HG03097 (cell line): ENCODE data around the gene ELAVL2.

Experiments used
- ATAC-seq: cut with Tn5 transposase; IDR thresholded peaks from one replicate; pipeline ENCODE4 v1.9.1; 2021; ENCODE audit not compliant: unreplicated experiment, low FRiP score

The ELAVL2 gene

DNA sequence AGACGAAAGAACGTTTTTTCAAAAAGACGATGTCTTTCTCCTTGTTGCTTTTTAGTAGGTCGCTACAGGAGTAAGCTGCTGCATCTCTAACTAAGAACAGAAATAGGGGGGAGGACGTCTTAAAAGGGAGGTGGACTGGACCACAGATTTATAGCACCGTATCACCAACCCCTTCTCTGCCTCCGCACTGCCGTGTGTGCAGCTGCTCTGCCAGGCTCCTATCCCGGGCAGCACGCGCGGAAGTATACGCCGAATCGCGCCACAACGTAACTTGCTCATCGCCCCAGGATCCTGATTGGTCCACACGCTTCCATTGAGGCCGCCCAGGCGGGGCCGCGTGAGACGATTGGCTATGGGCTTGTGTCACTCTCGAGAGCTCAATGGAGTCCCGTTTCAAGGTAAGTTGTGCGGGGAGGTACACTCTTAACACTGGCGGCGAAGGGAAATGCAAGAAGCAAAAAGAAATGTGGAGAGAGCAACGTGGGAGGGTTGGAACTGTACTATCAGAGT, at the start of gene ELAVL2:
ELAVL2 (minus strand) TSS at position 121 of the 510 bp plus-strand sequence. CDS start 64,006 bp downstream, outside the sequence.
- peak; percentile 61 for ATAC-seq

GRCh38 chr9:23858234-23858633, 32.2 kb upstream of the ELAVL2 start:
- ATAC-seq, result no peak

DNA sequence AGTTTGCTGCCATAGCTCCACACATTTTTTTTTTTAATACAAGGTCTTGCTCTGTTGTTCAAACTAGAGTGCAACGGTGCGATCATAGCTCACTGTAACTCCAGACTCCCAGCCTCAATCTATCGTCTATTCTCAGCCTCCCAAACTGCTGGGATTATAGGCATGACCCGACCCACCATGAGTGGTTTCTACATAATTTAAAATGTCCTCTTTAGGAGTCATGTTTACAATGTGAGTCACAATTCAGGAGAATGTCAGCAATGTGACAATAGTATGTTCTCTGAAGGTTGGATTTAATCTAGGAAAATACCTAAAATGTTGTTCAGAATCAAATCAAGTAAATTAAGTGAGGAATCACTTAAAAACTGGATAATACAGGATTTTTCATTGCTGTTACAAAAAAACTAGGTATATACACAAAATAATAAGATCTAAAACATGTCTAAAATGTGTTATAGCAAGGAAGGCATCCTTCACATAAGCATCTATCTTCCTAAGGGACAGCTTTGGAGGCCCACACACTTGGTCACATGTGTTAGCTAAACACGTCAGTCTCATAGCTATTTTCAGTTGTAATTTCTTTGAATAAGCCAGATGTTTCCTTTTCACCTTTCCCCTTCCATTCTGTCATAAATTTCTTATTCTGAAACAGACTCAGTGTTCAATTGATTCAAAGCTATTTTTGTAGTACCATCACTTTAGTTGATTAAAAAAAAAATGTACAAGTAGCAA, 30.0 kb upstream of the ELAVL2 start:
- ATAC-seq, result no peak

GRCh38 chr9:23850690-23851629, 24.9 kb upstream of the ELAVL2 start:
- ATAC-seq, result no peak

- ATAC-seq, result no peak
Measured at GRCh38 chr9:23850242-23850689, 24.2 kb upstream of the ELAVL2 start.

GRCh38 chr9:23849379-23850035, 23.5 kb upstream of the ELAVL2 start:
- no peak for ATAC-seq

GRCh38 chr9:23842565-23843129, 16.6 kb upstream of the ELAVL2 start:
- ATAC-seq, result no peak

DNA sequence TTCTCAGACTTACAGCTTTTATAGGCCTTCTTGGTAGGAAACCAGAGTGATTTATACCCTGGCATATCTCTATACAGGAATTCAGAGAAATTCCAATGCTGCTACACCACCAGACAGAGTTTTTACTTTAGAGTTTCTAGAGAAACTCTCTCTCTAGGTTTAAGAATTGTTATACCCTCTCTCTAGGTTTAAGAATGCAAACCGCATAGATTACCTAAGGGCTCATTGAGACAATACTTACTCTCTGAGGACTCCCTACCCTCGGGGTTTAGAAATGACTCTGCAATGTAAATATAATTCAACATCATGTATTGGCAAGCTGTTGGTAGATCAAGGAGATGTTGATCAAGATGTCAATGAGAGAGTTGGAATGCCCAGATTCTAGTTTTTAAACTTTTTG, 15.3 kb upstream of the ELAVL2 start:
- ATAC-seq, result no peak

GRCh38 chr9:23837038-23837437, 11.0 kb upstream of the ELAVL2 start:
- no peak for ATAC-seq

DNA sequence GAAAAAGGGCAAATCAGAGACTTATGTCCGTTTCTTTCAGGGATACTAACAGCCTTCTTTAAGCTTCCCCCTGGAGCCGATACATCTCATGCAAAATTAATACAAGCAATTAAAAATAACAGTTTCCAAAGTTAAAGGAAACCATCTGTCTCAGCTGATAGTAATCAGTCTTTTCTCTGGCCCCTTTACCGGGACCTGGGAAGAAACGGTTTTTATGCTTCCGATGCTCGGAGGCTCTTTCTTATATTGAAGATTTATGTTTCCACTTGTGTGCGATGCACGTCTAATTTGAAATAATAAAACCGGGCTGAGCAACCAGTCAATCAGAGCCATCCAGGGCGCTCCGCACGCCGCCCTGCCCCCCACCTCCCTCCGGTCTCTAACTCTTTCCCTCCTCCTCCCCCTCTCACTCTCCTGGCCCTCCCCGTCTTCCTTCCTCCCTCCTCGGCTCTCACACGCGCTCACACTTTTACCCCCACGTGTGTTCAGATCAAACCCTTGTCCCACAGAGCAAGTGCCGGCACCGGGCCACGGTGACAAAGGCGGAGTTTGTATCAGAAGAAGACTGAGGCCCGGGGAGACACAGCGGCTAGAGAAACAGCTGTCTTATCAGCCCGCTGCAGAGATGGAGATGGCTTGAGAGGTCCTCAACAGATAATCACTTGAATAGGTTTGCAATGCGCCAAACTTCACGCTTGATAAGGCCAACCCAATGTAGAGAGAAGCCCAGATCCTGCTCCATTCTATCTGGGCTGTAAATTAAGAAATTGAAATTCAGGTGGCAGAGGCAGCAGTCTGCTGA, 5.1 kb upstream of the ELAVL2 start:
- ATAC-seq, result no peak

DNA sequence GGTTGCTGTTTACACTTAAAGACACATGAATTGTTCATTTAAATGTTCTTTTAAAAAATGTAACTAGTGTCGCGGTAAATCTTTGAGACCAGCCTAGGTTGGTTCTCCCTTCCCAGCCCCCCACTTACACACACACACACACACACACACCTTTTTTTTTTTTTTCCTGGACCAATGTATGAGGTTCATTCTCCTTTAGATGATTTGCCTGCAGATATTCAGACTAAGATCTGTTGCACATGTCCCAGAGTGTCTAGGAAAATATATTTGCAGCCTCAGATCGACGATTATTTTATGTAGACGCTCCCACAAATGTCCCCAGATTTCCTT, 4.4 kb upstream of the ELAVL2 start:
- no peak for ATAC-seq

DNA sequence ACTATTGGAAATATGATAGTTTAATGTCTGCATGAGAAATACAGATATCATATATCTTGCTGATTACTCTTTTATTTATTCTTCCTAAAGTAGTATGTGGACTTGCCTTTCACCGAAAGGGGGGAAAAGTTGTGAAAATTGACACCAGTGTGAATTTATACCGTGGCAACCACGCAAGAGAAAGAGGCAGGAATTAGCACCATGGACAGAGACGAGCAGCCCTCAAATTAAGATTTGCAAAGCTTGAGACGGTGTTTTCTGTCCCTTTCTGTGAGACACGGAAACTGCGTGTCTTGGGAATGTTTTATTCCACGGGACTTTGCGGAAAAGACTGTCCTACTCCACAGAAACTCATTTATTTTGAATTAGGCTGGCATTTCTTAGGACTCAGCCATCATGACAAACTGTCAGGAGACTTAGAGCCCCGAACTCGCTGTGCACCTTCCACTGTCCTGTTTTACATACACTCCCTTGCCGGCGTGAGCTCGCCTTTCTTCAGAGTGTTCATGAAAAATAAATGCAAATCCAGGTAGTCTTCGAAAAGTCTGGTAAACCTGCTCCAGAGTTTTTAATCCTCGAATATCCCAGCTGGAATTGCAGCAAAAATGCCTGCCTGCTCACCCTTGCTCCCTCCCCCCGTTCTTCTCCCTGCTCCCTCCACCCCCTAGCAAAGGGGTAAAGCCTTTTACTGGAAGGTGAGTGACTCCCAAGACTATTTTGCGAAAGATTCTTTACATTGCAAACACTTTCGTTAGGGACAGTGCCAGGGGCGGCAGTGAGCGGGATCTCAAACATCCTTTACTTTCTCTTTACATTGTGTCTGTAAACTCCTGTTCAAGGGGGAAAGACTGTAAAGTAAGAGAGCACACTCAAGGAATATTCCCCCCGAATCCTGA, 3.8 kb upstream of the ELAVL2 start:
- ATAC-seq, result no peak

DNA sequence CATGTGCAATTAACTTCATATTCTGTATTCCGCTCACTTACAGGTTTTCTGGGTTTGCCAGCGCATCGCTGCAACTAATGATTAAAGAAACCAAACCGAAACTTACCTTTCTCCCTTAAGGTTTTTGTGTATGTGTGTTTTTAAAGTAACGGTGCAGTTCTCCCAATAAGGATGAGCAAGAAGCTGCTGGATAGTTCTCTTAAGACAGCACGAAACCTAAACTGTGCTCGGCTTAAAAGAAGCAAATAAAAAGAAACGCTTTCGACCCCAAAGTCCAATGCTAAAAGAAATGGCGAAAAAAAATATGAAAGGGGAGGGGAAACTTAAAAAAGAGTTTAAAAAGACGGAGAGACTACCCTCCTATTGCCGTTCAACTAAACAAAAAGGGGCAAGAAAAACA, 340 bp downstream of the ELAVL2 start:
- ATAC-seq, result no peak

GRCh38 chr9:23824830-23825591, 1.0 kb downstream of the ELAVL2 start:
- ATAC-seq, result no peak

GRCh38 chr9:23823986-23824829, 1.8 kb downstream of the ELAVL2 start:
- ATAC-seq, result no peak

DNA sequence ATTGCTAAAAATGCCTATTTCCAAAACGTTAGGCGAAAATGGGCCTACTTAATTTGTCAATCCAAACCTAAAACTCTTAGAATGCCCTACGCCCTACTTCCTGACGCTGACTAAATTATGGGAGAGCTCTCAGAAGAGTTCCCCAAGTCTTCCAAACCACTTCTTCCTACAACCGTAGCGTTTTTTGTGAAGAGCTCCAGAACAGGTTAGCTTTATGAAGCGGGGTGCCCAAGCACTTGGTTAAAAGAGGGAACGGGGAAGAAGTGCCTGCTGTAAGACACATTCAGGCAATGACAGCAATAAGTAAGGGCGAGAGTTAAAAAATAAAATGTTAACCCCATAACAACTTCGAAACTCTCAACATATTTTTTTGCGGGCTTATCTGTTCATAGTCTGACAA, 2.8 kb downstream of the ELAVL2 start:
- no peak for ATAC-seq
